PC-3 (cell line): ENCODE data around the gene TMEM186.

ENCODE experiments used
- EZH2 ChIP-seq: fragments of 300-600 bp; sonication (generic); IDR thresholded peaks from one replicate; pipeline ENCODE4 v1.6.1; 2017; ENCODE audit warnings: antibody characterized with exemption, mild to moderate bottlenecking, low read length; ENCODE audit not compliant: unreplicated experiment
- EZH2phosphoT487 ChIP-seq: fragments of 300-600 bp; sonication (generic); IDR thresholded peaks from 2 replicates; pipeline ENCODE4 v1.6.1; 2018; ENCODE audit warnings: mild to moderate bottlenecking, antibody characterized with exemption, low read length, borderline replicate concordance
- TF ChIP-seq, protein P1 (sequence below): fragments of 300-600 bp; sonication (generic); conservative IDR thresholded peaks from 2 replicates; pipeline ENCODE4 v1.5.1; 2017; ENCODE audit warnings: antibody characterized with exemption, low read depth, mild to moderate bottlenecking, low read length

- TF ChIP-seq, protein P1, sequence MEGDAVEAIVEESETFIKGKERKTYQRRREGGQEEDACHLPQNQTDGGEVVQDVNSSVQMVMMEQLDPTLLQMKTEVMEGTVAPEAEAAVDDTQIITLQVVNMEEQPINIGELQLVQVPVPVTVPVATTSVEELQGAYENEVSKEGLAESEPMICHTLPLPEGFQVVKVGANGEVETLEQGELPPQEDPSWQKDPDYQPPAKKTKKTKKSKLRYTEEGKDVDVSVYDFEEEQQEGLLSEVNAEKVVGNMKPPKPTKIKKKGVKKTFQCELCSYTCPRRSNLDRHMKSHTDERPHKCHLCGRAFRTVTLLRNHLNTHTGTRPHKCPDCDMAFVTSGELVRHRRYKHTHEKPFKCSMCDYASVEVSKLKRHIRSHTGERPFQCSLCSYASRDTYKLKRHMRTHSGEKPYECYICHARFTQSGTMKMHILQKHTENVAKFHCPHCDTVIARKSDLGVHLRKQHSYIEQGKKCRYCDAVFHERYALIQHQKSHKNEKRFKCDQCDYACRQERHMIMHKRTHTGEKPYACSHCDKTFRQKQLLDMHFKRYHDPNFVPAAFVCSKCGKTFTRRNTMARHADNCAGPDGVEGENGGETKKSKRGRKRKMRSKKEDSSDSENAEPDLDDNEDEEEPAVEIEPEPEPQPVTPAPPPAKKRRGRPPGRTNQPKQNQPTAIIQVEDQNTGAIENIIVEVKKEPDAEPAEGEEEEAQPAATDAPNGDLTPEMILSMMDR, result no peak
- TF ChIP-seq EZH2phosphoT487 (no peak), EZH2 (no peak)
These were observed 19.7 kb upstream of the TMEM186 start for GRCh38 chr16:8816967-8817655.
